Measurements from ENCODE around the gene EPHA6. TPM values are rescaled to one million over a fixed set of nuclear protein-coding genes. Genes with fewer than 3 reads are reported as not detected.

Gene EPHA6
- total RNA-seq, 2 experiments from 2014 or later, result not detected

- ChIA-PET POLR2A (no interaction called here), CTCF (no interaction called here)
Observed at GRCh38 chr3:97680696-97681095, 866.3 kb downstream of the EPHA6 start.

- ChIA-PET CTCF (no interaction called here), POLR2A (no interaction called here)
Observed at GRCh38 chr3:97684490-97684889, 870.1 kb downstream of the EPHA6 start.

GRCh38 chr3:97686258-97686657 lies 871.9 kb downstream of the EPHA6 start:
- POLR2A ChIA-PET, result no interaction called here
- CTCF ChIA-PET, result no interaction called here

- CTCF ChIA-PET, result no interaction called here
- POLR2A ChIA-PET, result no interaction called here
Observed at GRCh38 chr3:97687734-97688133, 873.3 kb downstream of the EPHA6 start.

GRCh38 chr3:97689111-97689510 lies 874.7 kb downstream of the EPHA6 start:
- POLR2A ChIA-PET, result no interaction called here
- CTCF ChIA-PET, result no interaction called here

GRCh38 chr3:97689962-97690361 lies 875.6 kb downstream of the EPHA6 start:
- ChIA-PET CTCF (no interaction called here), POLR2A (no interaction called here)

GRCh38 chr3:97691354-97691753 lies 877.0 kb downstream of the EPHA6 start:
- ChIA-PET CTCF (no interaction called here), POLR2A (no interaction called here)

- POLR2A ChIA-PET, result no interaction called here
Observed at GRCh38 chr3:97692389-97692788, 878.0 kb downstream of the EPHA6 start.

GRCh38 chr3:97692831-97693230 lies 878.4 kb downstream of the EPHA6 start:
- POLR2A ChIA-PET, result no interaction called here
- CTCF ChIA-PET, result no interaction called here

More at GRCh38 chr3:97692389-97692788, 878.0 kb downstream of the EPHA6 start:
- CTCF ChIA-PET, result no interaction called here

GRCh38 chr3:97694876-97695275 lies 880.5 kb downstream of the EPHA6 start:
- ChIA-PET CTCF (no interaction called here), POLR2A (no interaction called here)

- ChIA-PET POLR2A (no interaction called here), CTCF (no interaction called here)
Observed at GRCh38 chr3:97698691-97699090, 884.3 kb downstream of the EPHA6 start.

GRCh38 chr3:97699889-97700288 lies 885.5 kb downstream of the EPHA6 start:
- ChIA-PET POLR2A (no interaction called here), CTCF (no interaction called here)

GRCh38 chr3:97705764-97706163 lies 891.4 kb downstream of the EPHA6 start:
- CTCF ChIA-PET, result no interaction called here
- POLR2A ChIA-PET, result no interaction called here

- ChIA-PET CTCF (no interaction called here), POLR2A (no interaction called here)
Observed at GRCh38 chr3:97706226-97706625, 891.8 kb downstream of the EPHA6 start.

- ChIA-PET POLR2A (no interaction called here), CTCF (no interaction called here)
Observed at GRCh38 chr3:97711654-97712053, 897.3 kb downstream of the EPHA6 start.

- POLR2A ChIA-PET, result no interaction called here
- CTCF ChIA-PET, result no interaction called here
Observed at GRCh38 chr3:97712919-97713318, 898.5 kb downstream of the EPHA6 start.

- ChIA-PET POLR2A (no interaction called here), CTCF (no interaction called here)
Observed at GRCh38 chr3:97713634-97714033, 899.2 kb downstream of the EPHA6 start.

GRCh38 chr3:97719156-97719821 lies 904.9 kb downstream of the EPHA6 start:
- ChIA-PET POLR2A (no interaction called here), CTCF (interaction anchor here (0.5 to 0.6 kb wide), 2 partner anchors 12 to 620 kb away, joined by 3 to 4 read pairs; no protein-coding TSS in a partner anchor)

- ChIA-PET CTCF (no interaction called here), POLR2A (no interaction called here)
Observed at GRCh38 chr3:97720417-97720816, 906.0 kb downstream of the EPHA6 start.

- CTCF ChIA-PET, result no interaction called here
Observed at GRCh38 chr3:97721446-97721845, 907.1 kb downstream of the EPHA6 start.

GRCh38 chr3:97736928-97737327 lies 922.5 kb downstream of the EPHA6 start:
- CTCF ChIA-PET, result no interaction called here
- POLR2A ChIA-PET, result no interaction called here

More at GRCh38 chr3:97721446-97721845, 907.1 kb downstream of the EPHA6 start:
- POLR2A ChIA-PET, result no interaction called here

GRCh38 chr3:97738761-97739160 lies 924.4 kb downstream of the EPHA6 start:
- ChIA-PET CTCF (no interaction called here), POLR2A (no interaction called here)

- POLR2A ChIA-PET, result no interaction called here
- CTCF ChIA-PET, result no interaction called here
Observed at GRCh38 chr3:97742036-97742435, 927.6 kb downstream of the EPHA6 start.

Data from activated CD8-positive, alpha-beta memory T cell treated with anti-CD3 and anti-CD28 coated beads for 36 hours (primary cell).